GM12878 (cell line): ENCODE results near the gene RAPSN.

ENCODE experiments used
- CBX5 ChIP-seq: sonication (generic); IDR thresholded peaks from 2 replicates; pipeline ENCODE4 v1.6.1; 2016; ENCODE audit warnings: low read depth, moderate library complexity, mild to moderate bottlenecking, inconsistent platforms
- E2F8 ChIP-seq: fragments of 450-650 bp; IDR thresholded peaks from 2 replicates; pipeline ENCODE4 v1.6.1; 2018; ENCODE audit warnings: mild to moderate bottlenecking, low read depth, moderate library complexity; ENCODE audit not compliant: partially characterized antibody
- EP300 ChIP-seq, 2 experiments: fragments of 150-350 bp in 1 of 2; IDR thresholded peaks; 2 replicates each; pipeline ENCODE4 v1.6.1; 2011 to 2012; ENCODE audit warnings: low read depth in 2 of 2, low read length in 2 of 2, borderline replicate concordance in 1 of 2, improper control_type of control experiment in 1 of 2, inconsistent platforms in 1 of 2; ENCODE audit not compliant: control insufficient read depth in 1 of 2
- EZH2 ChIP-seq: IDR thresholded peaks from 2 replicates; pipeline ENCODE4 v1.6.1; 2012; ENCODE audit warnings: low read depth, mild to moderate bottlenecking, control low read depth, inconsistent platforms, low read length, borderline replicate concordance; ENCODE audit not compliant: control insufficient read depth
- POLR2A ChIP-seq: IDR thresholded peaks from 2 replicates; pipeline ENCODE4 v1.6.1; 2011; ENCODE audit warnings: low read depth, mild to moderate bottlenecking, low read length
- POLR2AphosphoS5 ChIP-seq: IDR thresholded peaks from 2 replicates; pipeline ENCODE4 v1.6.1; 2011; ENCODE audit warnings: mild to moderate bottlenecking, low read length, inconsistent platforms
- SP1 ChIP-seq: IDR thresholded peaks from one replicate; pipeline ENCODE4 v1.6.1; 2011; ENCODE audit warnings: low read depth, low read length
- SPI1 ChIP-seq: IDR thresholded peaks from 2 replicates; pipeline ENCODE4 v1.6.1; 2011; ENCODE audit warnings: low read depth, mild to moderate bottlenecking, low read length, moderate library complexity, borderline replicate concordance; ENCODE audit not compliant: insufficient read depth
- SRF ChIP-seq, 2 experiments: IDR thresholded peaks; 2 replicates each; pipeline ENCODE4 v1.6.1; 2011; ENCODE audit warnings: low read depth in 2 of 2, low read length in 2 of 2, mild to moderate bottlenecking in 1 of 2, moderate library complexity in 1 of 2
- ZSCAN29 ChIP-seq: fragments of 450-650 bp; IDR thresholded peaks from 2 replicates; pipeline ENCODE4 v1.6.1; 2017; ENCODE audit warnings: mild to moderate bottlenecking, moderate library complexity
- TF ChIP-seq, protein P1 (sequence below), 3 experiments: IDR thresholded peaks in 2 of 3; conservative IDR thresholded peaks in 1 of 3; 2 replicates each; pipeline ENCODE4 v1.5.1; 2011; ENCODE audit warnings: low read depth in 3 of 3, low read length in 3 of 3, mild to moderate bottlenecking in 3 of 3, control low read depth in 2 of 3, moderate library complexity in 2 of 3, inconsistent platforms in 1 of 3, mixed read lengths in 1 of 3; ENCODE audit not compliant: control insufficient read depth in 2 of 3, insufficient read depth in 1 of 3; ENCODE audit errors: extremely low read depth in 1 of 3

DNA sequence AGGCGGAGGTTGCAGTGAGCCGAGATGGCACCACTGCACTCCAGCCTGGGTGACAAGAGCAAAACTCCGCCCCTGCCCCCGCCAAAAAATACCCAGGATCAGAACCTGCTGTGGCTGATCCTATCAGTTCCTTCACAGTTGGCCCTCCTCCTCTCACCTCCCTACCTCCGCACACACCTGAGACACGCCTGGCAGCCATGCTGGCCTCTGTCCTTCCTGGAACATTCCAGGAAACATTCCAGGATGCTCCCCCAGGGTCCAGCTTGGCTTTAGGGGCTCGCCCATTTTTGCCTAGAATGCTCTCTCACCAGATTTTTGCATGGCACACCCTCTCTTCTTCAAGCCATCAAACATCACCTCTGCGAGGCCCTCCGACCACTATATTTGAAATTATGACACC lies 2.1 kb downstream of the RAPSN start:
- TF ChIP-seq E2F8, result no peak
- TF ChIP-seq EZH2, result no peak
- TF ChIP-seq, protein P1, sequence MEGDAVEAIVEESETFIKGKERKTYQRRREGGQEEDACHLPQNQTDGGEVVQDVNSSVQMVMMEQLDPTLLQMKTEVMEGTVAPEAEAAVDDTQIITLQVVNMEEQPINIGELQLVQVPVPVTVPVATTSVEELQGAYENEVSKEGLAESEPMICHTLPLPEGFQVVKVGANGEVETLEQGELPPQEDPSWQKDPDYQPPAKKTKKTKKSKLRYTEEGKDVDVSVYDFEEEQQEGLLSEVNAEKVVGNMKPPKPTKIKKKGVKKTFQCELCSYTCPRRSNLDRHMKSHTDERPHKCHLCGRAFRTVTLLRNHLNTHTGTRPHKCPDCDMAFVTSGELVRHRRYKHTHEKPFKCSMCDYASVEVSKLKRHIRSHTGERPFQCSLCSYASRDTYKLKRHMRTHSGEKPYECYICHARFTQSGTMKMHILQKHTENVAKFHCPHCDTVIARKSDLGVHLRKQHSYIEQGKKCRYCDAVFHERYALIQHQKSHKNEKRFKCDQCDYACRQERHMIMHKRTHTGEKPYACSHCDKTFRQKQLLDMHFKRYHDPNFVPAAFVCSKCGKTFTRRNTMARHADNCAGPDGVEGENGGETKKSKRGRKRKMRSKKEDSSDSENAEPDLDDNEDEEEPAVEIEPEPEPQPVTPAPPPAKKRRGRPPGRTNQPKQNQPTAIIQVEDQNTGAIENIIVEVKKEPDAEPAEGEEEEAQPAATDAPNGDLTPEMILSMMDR (IDR thresholded peaks at IDR 0.05 in 2 of 3, conservative IDR thresholded peaks at IDR 0.05 in 1 of 3; ENCODE audit: control insufficient read depth in 2 of 3, extremely low read depth in 1 of 3, insufficient read depth in 1 of 3, low read depth in 3 of 3, low read length in 3 of 3), result no peak
- TF ChIP-seq EP300 (IDR thresholded peaks at IDR 0.05; ENCODE audit: borderline replicate concordance in 1 of 2, control insufficient read depth in 1 of 2, low read depth in 2 of 2, low read length in 2 of 2), result no peak
- TF ChIP-seq ZSCAN29, result no peak
- no peak for TF ChIP-seq SPI1
- TF ChIP-seq SRF (IDR thresholded peaks at IDR 0.05; ENCODE audit: low read depth in 2 of 2, low read length in 2 of 2), result no peak
- TF ChIP-seq CBX5, result no peak
- TF ChIP-seq POLR2AphosphoS5, result no peak
- no peak for TF ChIP-seq SP1
- TF ChIP-seq POLR2A, result no peak
